ENCODE data around the gene FOSB. TPM values are rescaled to one million over a fixed set of nuclear protein-coding genes. Genes with fewer than 3 reads are reported as not detected.

The FOSB gene
- total and polyA plus RNA-seq, 9 of the 15 experiments (the other 6 are each of a cell fraction or from before 2014, with no cell fraction given) = 0.11 to 2.7 (median 0.73) TPM

DNA sequence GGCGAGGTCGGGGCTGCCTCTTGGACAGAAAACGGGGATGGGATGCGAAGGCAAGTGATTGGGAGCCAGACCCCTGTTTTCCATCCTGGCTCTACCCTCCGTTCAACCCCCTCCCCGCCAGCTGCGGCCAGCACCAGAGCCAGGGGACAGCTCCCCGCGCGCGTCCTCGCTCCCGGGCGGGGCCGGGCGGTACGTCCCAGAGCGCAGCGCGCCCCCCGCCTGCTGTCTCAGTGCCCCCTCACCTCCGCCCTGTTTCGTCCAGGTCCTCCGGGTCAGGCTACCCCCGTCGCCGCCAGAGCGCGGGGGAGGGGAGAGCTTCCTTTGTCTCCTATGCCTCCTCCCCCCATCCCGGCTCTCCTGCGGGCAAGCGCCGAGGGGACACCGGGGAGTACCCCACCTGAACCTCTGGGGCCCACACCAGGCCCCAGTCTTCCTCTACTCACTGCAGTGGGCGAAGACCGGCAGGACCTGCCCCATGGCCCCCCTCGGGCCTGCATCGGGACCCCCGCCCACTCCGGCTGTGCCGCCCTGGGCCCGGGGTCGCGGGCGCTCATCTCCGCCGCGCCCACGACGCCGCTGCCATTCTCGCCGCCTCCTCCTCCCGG is 28.7 kb downstream of the FOSB start (continued):
- TF ChIP-seq ZNF431 (CRISPR knock-in tag; IDR thresholded peaks at IDR 0.05) (peak; percentile 63; the same call in 1 of the 2 replicates), HNRNPK (IDR thresholded peaks at IDR 0.05; ENCODE audit: low read depth, low read length, poor library complexity, severe bottlenecking) (no peak), GABPB1 (CRISPR knock-in tag; IDR thresholded peaks at IDR 0.05) (peak; percentile 45; the same call in 1 of the 2 replicates), ZNF316 (IDR thresholded peaks at IDR 0.05) (no peak), ZNF282 (CRISPR knock-in tag; IDR thresholded peaks at IDR 0.05) (0 out of 2 replicates have a peak, but pooled peaks have one; percentile 76), SMARCE1 (IDR thresholded peaks at IDR 0.05) (no peak), SIX5 (IDR thresholded peaks at IDR 0.05; ENCODE audit: borderline replicate concordance in 1 of 2, insufficient read depth in 1 of 2, low read depth in 1 of 2, low read length in 2 of 2) (no peak), POLR2G (IDR thresholded peaks at IDR 0.05; ENCODE audit: low read depth, low read length) (peak; percentile 43; the same call in 1 of the 2 replicates), FOSL1 (tag; conservative IDR thresholded peaks at IDR 0.05) (no peak), SREBF2 (CRISPR knock-in tag; IDR thresholded peaks at IDR 0.05) (no peak), PHB2 (IDR thresholded peaks at IDR 0.05; ENCODE audit: low read depth) (no peak), ZNF778 (CRISPR knock-in tag; IDR thresholded peaks at IDR 0.05) (no peak), HDAC8 (tag; IDR thresholded peaks at IDR 0.05) (no peak)
- TF ChIP-seq, protein P1, sequence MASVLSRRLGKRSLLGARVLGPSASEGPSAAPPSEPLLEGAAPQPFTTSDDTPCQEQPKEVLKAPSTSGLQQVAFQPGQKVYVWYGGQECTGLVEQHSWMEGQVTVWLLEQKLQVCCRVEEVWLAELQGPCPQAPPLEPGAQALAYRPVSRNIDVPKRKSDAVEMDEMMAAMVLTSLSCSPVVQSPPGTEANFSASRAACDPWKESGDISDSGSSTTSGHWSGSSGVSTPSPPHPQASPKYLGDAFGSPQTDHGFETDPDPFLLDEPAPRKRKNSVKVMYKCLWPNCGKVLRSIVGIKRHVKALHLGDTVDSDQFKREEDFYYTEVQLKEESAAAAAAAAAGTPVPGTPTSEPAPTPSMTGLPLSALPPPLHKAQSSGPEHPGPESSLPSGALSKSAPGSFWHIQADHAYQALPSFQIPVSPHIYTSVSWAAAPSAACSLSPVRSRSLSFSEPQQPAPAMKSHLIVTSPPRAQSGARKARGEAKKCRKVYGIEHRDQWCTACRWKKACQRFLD (CRISPR knock-in tag; IDR thresholded peaks at IDR 0.05) = peak; percentile 30; the same call in 1 of the 2 replicates
- TF ChIP-seq, protein P2, sequence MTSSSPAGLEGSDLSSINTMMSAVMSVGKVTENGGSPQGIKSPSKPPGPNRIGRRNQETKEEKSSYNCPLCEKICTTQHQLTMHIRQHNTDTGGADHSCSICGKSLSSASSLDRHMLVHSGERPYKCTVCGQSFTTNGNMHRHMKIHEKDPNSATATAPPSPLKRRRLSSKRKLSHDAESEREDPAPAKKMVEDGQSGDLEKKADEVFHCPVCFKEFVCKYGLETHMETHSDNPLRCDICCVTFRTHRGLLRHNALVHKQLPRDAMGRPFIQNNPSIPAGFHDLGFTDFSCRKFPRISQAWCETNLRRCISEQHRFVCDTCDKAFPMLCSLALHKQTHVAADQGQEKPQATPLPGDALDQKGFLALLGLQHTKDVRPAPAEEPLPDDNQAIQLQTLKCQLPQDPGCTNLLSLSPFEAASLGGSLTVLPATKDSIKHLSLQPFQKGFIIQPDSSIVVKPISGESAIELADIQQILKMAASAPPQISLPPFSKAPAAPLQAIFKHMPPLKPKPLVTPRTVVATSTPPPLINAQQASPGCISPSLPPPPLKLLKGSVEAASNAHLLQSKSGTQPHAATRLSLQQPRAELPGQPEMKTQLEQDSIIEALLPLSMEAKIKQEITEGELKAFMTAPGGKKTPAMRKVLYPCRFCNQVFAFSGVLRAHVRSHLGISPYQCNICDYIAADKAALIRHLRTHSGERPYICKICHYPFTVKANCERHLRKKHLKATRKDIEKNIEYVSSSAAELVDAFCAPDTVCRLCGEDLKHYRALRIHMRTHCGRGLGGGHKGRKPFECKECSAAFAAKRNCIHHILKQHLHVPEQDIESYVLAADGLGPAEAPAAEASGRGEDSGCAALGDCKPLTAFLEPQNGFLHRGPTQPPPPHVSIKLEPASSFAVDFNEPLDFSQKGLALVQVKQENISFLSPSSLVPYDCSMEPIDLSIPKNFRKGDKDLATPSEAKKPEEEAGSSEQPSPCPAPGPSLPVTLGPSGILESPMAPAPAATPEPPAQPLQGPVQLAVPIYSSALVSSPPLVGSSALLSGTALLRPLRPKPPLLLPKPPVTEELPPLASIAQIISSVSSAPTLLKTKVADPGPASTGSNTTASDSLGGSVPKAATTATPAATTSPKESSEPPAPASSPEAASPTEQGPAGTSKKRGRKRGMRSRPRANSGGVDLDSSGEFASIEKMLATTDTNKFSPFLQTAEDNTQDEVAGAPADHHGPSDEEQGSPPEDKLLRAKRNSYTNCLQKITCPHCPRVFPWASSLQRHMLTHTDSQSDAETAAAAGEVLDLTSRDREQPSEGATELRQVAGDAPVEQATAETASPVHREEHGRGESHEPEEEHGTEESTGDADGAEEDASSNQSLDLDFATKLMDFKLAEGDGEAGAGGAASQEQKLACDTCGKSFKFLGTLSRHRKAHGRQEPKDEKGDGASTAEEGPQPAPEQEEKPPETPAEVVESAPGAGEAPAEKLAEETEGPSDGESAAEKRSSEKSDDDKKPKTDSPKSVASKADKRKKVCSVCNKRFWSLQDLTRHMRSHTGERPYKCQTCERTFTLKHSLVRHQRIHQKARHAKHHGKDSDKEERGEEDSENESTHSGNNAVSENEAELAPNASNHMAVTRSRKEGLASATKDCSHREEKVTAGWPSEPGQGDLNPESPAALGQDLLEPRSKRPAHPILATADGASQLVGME (CRISPR knock-in tag; IDR thresholded peaks at IDR 0.05) = 0 out of 2 replicates have a peak, but pooled peaks have one; percentile 41
- TF ChIP-seq, protein P3, sequence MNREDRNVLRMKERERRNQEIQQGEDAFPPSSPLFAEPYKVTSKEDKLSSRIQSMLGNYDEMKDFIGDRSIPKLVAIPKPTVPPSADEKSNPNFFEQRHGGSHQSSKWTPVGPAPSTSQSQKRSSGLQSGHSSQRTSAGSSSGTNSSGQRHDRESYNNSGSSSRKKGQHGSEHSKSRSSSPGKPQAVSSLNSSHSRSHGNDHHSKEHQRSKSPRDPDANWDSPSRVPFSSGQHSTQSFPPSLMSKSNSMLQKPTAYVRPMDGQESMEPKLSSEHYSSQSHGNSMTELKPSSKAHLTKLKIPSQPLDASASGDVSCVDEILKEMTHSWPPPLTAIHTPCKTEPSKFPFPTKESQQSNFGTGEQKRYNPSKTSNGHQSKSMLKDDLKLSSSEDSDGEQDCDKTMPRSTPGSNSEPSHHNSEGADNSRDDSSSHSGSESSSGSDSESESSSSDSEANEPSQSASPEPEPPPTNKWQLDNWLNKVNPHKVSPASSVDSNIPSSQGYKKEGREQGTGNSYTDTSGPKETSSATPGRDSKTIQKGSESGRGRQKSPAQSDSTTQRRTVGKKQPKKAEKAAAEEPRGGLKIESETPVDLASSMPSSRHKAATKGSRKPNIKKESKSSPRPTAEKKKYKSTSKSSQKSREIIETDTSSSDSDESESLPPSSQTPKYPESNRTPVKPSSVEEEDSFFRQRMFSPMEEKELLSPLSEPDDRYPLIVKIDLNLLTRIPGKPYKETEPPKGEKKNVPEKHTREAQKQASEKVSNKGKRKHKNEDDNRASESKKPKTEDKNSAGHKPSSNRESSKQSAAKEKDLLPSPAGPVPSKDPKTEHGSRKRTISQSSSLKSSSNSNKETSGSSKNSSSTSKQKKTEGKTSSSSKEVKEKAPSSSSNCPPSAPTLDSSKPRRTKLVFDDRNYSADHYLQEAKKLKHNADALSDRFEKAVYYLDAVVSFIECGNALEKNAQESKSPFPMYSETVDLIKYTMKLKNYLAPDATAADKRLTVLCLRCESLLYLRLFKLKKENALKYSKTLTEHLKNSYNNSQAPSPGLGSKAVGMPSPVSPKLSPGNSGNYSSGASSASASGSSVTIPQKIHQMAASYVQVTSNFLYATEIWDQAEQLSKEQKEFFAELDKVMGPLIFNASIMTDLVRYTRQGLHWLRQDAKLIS (CRISPR knock-in tag; IDR thresholded peaks at IDR 0.05) = peak; percentile 74; the same call in 1 of the 2 replicates
